MM.1S (cell line): ENCODE measurements around the gene XPOT.

Experiments
- CTCF ChIP-seq: fragments of 300-600 bp; sonication (generic); IDR thresholded peaks from 2 replicates; pipeline ENCODE4 v1.5.1; 2016; ENCODE audit warnings: antibody characterized with exemption, low read length, mixed read lengths
- EZH2 ChIP-seq: fragments of 300-600 bp; sonication (generic); optimal IDR thresholded peaks from 2 replicates; pipeline ENCODE3; 2017; ENCODE audit warnings: low read depth, mild to moderate bottlenecking, antibody characterized with exemption, low read length, mixed read lengths
- EZH2phosphoT487 ChIP-seq: fragments of 300-600 bp; sonication (generic); IDR thresholded peaks from 2 replicates; pipeline ENCODE4 v1.6.1; 2018; ENCODE audit warnings: antibody characterized with exemption, low read length

DNA sequence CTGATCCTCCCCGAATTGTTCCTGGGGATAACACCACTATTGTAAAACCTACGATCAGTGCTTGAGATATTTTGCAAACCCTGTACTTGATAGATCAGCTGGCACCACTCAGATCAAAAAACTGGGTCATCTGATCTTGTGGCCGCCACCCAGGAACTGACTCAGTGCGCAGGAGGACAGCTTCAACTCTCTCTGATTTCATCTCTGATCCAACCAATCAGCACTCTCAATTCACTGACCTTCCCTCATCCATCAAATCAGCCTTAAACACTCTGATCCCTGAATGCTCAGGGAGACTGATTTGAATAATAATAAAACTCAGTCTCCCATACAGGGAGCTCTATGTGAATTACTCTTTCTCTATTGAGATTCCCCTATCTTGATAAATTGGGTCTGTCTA, 4.2 kb upstream of the XPOT start:
- TF ChIP-seq EZH2phosphoT487 (no peak), CTCF (no peak), EZH2 (no peak)
